SK-N-SH (cell line): ENCODE results near the gene MAGEA4. TPM values are rescaled to one million over a fixed set of nuclear protein-coding genes. Genes with fewer than 3 reads are reported as not detected.

Source experiments
- CTCF ChIA-PET: fragments of 300-600, 350-600 bp; formaldehyde crosslinking; extraction: SDS; loops from one replicate; lab custom pipeline; 2021; lab: Yijun Ruan, JAX
- POLR2A ChIA-PET: fragments of 350-600 bp; sonication (Branson Sonifier 250); formaldehyde crosslinking; extraction: SDS; loops from one replicate; lab custom pipeline; 2020; ENCODE audit warnings: antibody characterized with exemption, inconsistent platforms; lab: Yijun Ruan, JAX
- DNase-seq: peaks from one replicate; pipeline ENCODE4 v3.0.0; 2012
- H2AFZ ChIP-seq: fragments of 200-600 bp; sonication (generic); 2 replicates; pipeline ENCODE4 v1.8.1; 2016; ENCODE audit warnings: antibody characterized with exemption, mild to moderate bottlenecking, low read depth
- H3F3A ChIP-seq: fragments of 200-600 bp; sonication (generic); replicated peaks from 2 replicates; pipeline ENCODE3; 2016; ENCODE audit warnings: antibody characterized with exemption, mild to moderate bottlenecking; ENCODE audit not compliant: insufficient read depth
- H3K27ac ChIP-seq, 2 experiments: fragments of 200-500 bp in 1 of 2; fragments of 200-600 bp in 1 of 2; sonication (Bioruptor generic) in 1 of 2; sonication (generic), shearing (Covaris generic) in 1 of 2; 2 replicates each; pipeline versions ENCODE4 v1.5.1 to v1.6.1; 2014 to 2016; ENCODE audit warnings: low read depth in 2 of 2, inconsistent platforms in 1 of 2, low read length in 1 of 2, mild to moderate bottlenecking in 1 of 2, mixed read lengths in 1 of 2
- H3K27me3 ChIP-seq: fragments of 200-600 bp; sonication (generic), shearing (Covaris generic); 2 replicates; pipeline ENCODE4 v1.6.1; 2016; ENCODE audit warnings: mixed run types; ENCODE audit not compliant: insufficient read depth
- H3K36me3 ChIP-seq, 2 experiments: fragments of 200-500 bp in 1 of 2; fragments of 200-600 bp in 1 of 2; sonication (Bioruptor generic) in 1 of 2; sonication (generic) in 1 of 2; replicated peaks in 1 of 2; 2 replicates each; pipeline versions ENCODE3 to v1.5.1; 2014 to 2016; ENCODE audit warnings: low read length in 1 of 2, mild to moderate bottlenecking in 1 of 2; ENCODE audit not compliant: insufficient read depth in 2 of 2, control insufficient read depth in 1 of 2
- H3K4me1 ChIP-seq, 2 experiments: fragments of 200-500 bp in 1 of 2; fragments of 200-600 bp in 1 of 2; sonication (Bioruptor generic) in 1 of 2; sonication (generic), shearing (Covaris generic) in 1 of 2; 2 replicates each; pipeline versions ENCODE4 v1.5.1 to v1.6.1; 2014 to 2016; ENCODE audit warnings: low read depth in 1 of 2, low read length in 1 of 2, mixed run types in 1 of 2; ENCODE audit not compliant: insufficient read depth in 2 of 2, control insufficient read depth in 1 of 2
- H3K4me2 ChIP-seq: fragments of 200-600 bp; sonication (generic), shearing (Covaris generic); 2 replicates; pipeline ENCODE4 v1.6.1; 2017; ENCODE audit warnings: mixed run types
- H3K4me3 ChIP-seq, 2 experiments: fragments of 200-500 bp in 1 of 2; fragments of 200-600 bp in 1 of 2; sonication (Bioruptor generic) in 1 of 2; sonication (generic), shearing (Covaris generic) in 1 of 2; 2 replicates each; pipeline versions ENCODE4 v1.5.1 to v1.8.1; 2014 to 2016; ENCODE audit warnings: low read depth in 2 of 2, inconsistent platforms in 1 of 2, low read length in 1 of 2, mild to moderate bottlenecking in 1 of 2, mixed read lengths in 1 of 2, moderate library complexity in 1 of 2
- H3K79me2 ChIP-seq: fragments of 200-600 bp; sonication (generic); 2 replicates; pipeline ENCODE4 v1.8.1; 2017; ENCODE audit warnings: mild to moderate bottlenecking; ENCODE audit not compliant: insufficient read depth
- H3K9ac ChIP-seq: fragments of 200-600 bp; sonication (generic); 2 replicates; pipeline ENCODE4 v1.6.1; 2017; ENCODE audit warnings: mixed run types
- H3K9me2 ChIP-seq: fragments of 200-600 bp; sonication (generic); 2 replicates; pipeline ENCODE4 v1.6.1; 2017; ENCODE audit warnings: mixed run types
- H3K9me3 ChIP-seq: fragments of 200-600 bp; sonication (generic); 2 replicates; pipeline ENCODE4 v1.6.1; 2017; ENCODE audit warnings: mixed run types, mild to moderate bottlenecking, moderate library complexity
- H4K20me1 ChIP-seq: fragments of 200-600 bp; sonication (generic); 2 replicates; pipeline ENCODE4 v1.6.1; 2017; ENCODE audit warnings: mild to moderate bottlenecking, mixed run types; ENCODE audit not compliant: insufficient read depth
- EP300 ChIP-seq, 2 experiments: IDR thresholded peaks; 2 replicates each; pipeline versions ENCODE4 v1.4.0 to v1.6.1; 2012; ENCODE audit warnings: borderline replicate concordance in 1 of 2, low read depth in 1 of 2, low read length in 1 of 2
- EZH2phosphoT487 ChIP-seq: fragments of 200-600 bp; sonication (generic); IDR thresholded peaks from 2 replicates; pipeline ENCODE4 v1.6.1; 2017; ENCODE audit warnings: low read depth, mixed run types, mild to moderate bottlenecking, antibody characterized with exemption, moderate library complexity, borderline replicate concordance
- FOSL2 ChIP-seq: IDR thresholded peaks from 2 replicates; pipeline ENCODE4 v1.4.0; 2012; ENCODE audit warnings: low read depth, mild to moderate bottlenecking, moderate library complexity, borderline replicate concordance
- FOXJ3 ChIP-seq: sonication (generic); formaldehyde crosslinking; IDR thresholded peaks from 2 replicates; pipeline ENCODE4 v1.5.1; 2020; ENCODE audit warnings: mild to moderate bottlenecking, missing genetic modification reagents
- JUND ChIP-seq: IDR thresholded peaks from 2 replicates; pipeline ENCODE4 v1.4.0; 2012
- MAX ChIP-seq: IDR thresholded peaks from 2 replicates; pipeline ENCODE4 v1.4.0; 2012; ENCODE audit warnings: low read depth
- NFIC ChIP-seq: IDR thresholded peaks from 2 replicates; pipeline ENCODE4 v1.4.0; 2012; ENCODE audit warnings: borderline replicate concordance
- PBX3 ChIP-seq: IDR thresholded peaks from 2 replicates; pipeline ENCODE4; 2012
- POLR2AphosphoS5 ChIP-seq: IDR thresholded peaks from 2 replicates; pipeline ENCODE4 v1.6.1; 2012; ENCODE audit warnings: low read depth, low read length
- RAD21 ChIP-seq: IDR thresholded peaks from 2 replicates; pipeline ENCODE4 v1.6.1; 2012; ENCODE audit warnings: mild to moderate bottlenecking, low read length
- RCOR1 ChIP-seq: fragments of 150-350 bp; IDR thresholded peaks from 2 replicates; pipeline ENCODE4 v1.6.1; 2017; ENCODE audit warnings: antibody characterized with exemption, low read length
- RXRA ChIP-seq: IDR thresholded peaks from 2 replicates; pipeline ENCODE4 v1.4.0; 2012; ENCODE audit warnings: low read depth, mild to moderate bottlenecking, borderline replicate concordance
- TCF12 ChIP-seq: IDR thresholded peaks from 2 replicates; pipeline ENCODE4 v1.4.0; 2012
- TEAD4 ChIP-seq: IDR thresholded peaks from 2 replicates; pipeline ENCODE4 v1.4.0; 2012; ENCODE audit warnings: mild to moderate bottlenecking, borderline replicate concordance; ENCODE audit not compliant: insufficient read depth
- USF2 ChIP-seq: fragments of 150-350 bp; IDR thresholded peaks from 2 replicates; pipeline ENCODE4 v1.6.1; 2017; ENCODE audit warnings: antibody characterized with exemption, low read length, low read depth, borderline replicate concordance
- ZBTB33 ChIP-seq: IDR thresholded peaks from 2 replicates; pipeline ENCODE4 v1.4.0; 2012; ENCODE audit warnings: low read depth, borderline replicate concordance
- WGBS: methylation state at CpG from one replicate; pipeline ENCODE4 v1.1.6; 2017; ENCODE audit warnings: low lambda C conversion rate; 5-methylcytosine and 5-hydroxymethylcytosine counted together
- polyA plus RNA-seq, 3 experiments: library from polyadenylated mRNA; depleted of rRNA; stranded (reverse); fragments of >200 nt; gene quantifications; 2 replicates each; pipeline ENCODE4 v1.2.3, GENCODE V29; 2012

MAGEA4 gene
- polyA plus RNA-seq, 1 of the 3 experiments (the other 2 are of a cell fraction): 0.10 TPM

GRCh38 chrX:151870602-151871001 is 42.1 kb upstream of the MAGEA4 start:
- Histone ChIP-seq H3K27ac (peak overlapping the region in 1 of 2 experiments; percentile 97; a peak in 3 of 4 replicates), H3K9ac (peak overlapping the region; percentile 77), H3K36me3 (no peaks in the 10 kb centered on the region), H3K9me2 (no peaks in the 10 kb centered on the region), H3K27me3 (no peaks in the 10 kb centered on the region), H3K79me2 (no peaks in the 10 kb centered on the region), H3K4me3 (peak overlapping the region in 1 of 2 experiments; percentile 53; a peak in 2 of 4 replicates), H3K9me3 (0 out of 2 replicates have a peak, but pooled peaks cover 10% of the 10 kb centered on the region), H4K20me1 (no peaks in the 10 kb centered on the region), H2AFZ (no peak overlapping the region; the same call in 1 of the 2 replicates), H3F3A (peaks cover 10% of the 10 kb centered on the region), H3K4me2 (peak overlapping the region; percentile 72), H3K4me1 (peaks cover 0 to 11% of the 10 kb centered on the region in 2 experiments; a peak in 2 of 4 replicates)
- TF ChIP-seq MAX: 0 out of 2 replicates have a peak, but pooled peaks have one; percentile 38
- TF ChIP-seq RAD21: no peak
- TF ChIP-seq NFIC: peak; percentile 89
- peak; percentile 94; the same call in 1 of the 2 replicates for TF ChIP-seq RXRA
- 0 out of 2 replicates have a peak, but pooled peaks have one; percentile 24 for TF ChIP-seq POLR2AphosphoS5
- peak; percentile 92 for TF ChIP-seq FOSL2
- no peak for TF ChIP-seq FOXJ3
- TF ChIP-seq PBX3: peak; percentile 55; the same call in 1 of the 2 replicates
- TF ChIP-seq TCF12: peak; percentile 85
- TF ChIP-seq ZBTB33: 0 out of 2 replicates have a peak, but pooled peaks have one; percentile 45
- TF ChIP-seq JUND: peak; percentile 93
- TF ChIP-seq RCOR1: no peak
- peak in 1 of 2 experiments; percentile 85; a peak in 2 of 4 replicates for TF ChIP-seq EP300 (IDR thresholded peaks at IDR 0.05; ENCODE audit: borderline replicate concordance in 1 of 2, low read depth in 1 of 2, low read length in 1 of 2)
- TF ChIP-seq EZH2phosphoT487: no peak
- no peak for TF ChIP-seq USF2
- TF ChIP-seq TEAD4: peak; percentile 74; the same call in 1 of the 2 replicates
- POLR2A ChIA-PET: no interaction called here
- WGBS: 18% methylated on average over 1 of the region's 1 CpG
- CTCF ChIA-PET: no interaction called here
- DNase-seq: no peak
